HEK293 (cell line): Measurements from ENCODE around the gene ZNF829.

ENCODE experiments used
- GLI2 ChIP-seq: fragments of 450-650 bp; formaldehyde crosslinking; IDR thresholded peaks from 2 replicates; pipeline ENCODE4; 2017; ENCODE audit warnings: missing biosample characterization, missing genetic modification characterization, low read depth, borderline replicate concordance
- KLF1 ChIP-seq: fragments of 450-650 bp; formaldehyde crosslinking; IDR thresholded peaks from 2 replicates; pipeline ENCODE4 v1.5.1; 2016; ENCODE audit warnings: missing biosample characterization, missing genetic modification characterization
- KLF9 ChIP-seq: fragments of 450-650 bp; formaldehyde crosslinking; IDR thresholded peaks from 2 replicates; pipeline ENCODE4 v1.5.1; 2016; ENCODE audit warnings: missing biosample characterization, missing genetic modification characterization, low read depth
- MEIS1 ChIP-seq: sonication (generic); formaldehyde crosslinking; IDR thresholded peaks from 2 replicates; pipeline ENCODE4 v1.8.1; 2022; ENCODE audit warnings: missing genetic modification reagents, mild to moderate bottlenecking, borderline replicate concordance
- ZBTB8A ChIP-seq: fragments of 450-650 bp; formaldehyde crosslinking; IDR thresholded peaks from 2 replicates; pipeline ENCODE4 v1.5.1; 2016; ENCODE audit warnings: missing biosample characterization, missing genetic modification characterization
- ZNF121 ChIP-seq: fragments of 450-650 bp; formaldehyde crosslinking; IDR thresholded peaks from 2 replicates; pipeline ENCODE4 v1.5.1; 2016; ENCODE audit warnings: missing biosample characterization, missing genetic modification characterization
- ZNF274 ChIP-seq, 2 experiments: fragments of 200-500 bp in 1 of 2; fragments of 450-650 bp in 1 of 2; sonication (Bioruptor generic) in 1 of 2; formaldehyde crosslinking in 1 of 2; IDR thresholded peaks; 2 replicates each; pipeline versions ENCODE4 v1.5.1 to v1.6.1; 2014 to 2016; ENCODE audit warnings: borderline replicate concordance in 1 of 2, inconsistent platforms in 1 of 2, low read length in 1 of 2, missing biosample characterization in 1 of 2, missing genetic modification characterization in 1 of 2
- ZNF354C ChIP-seq: fragments of 450-650 bp; formaldehyde crosslinking; IDR thresholded peaks from 2 replicates; pipeline ENCODE4 v1.5.1; 2016; ENCODE audit warnings: missing biosample characterization, missing genetic modification characterization, low read depth, borderline replicate concordance
- ZNF391 ChIP-seq: fragments of 450-650 bp; formaldehyde crosslinking; IDR thresholded peaks from 2 replicates; pipeline ENCODE4 v1.5.1; 2016; ENCODE audit warnings: low read depth, missing biosample characterization, missing genetic modification characterization, borderline replicate concordance
- ZNF404 ChIP-seq: fragments of 450-650 bp; formaldehyde crosslinking; IDR thresholded peaks from 2 replicates; pipeline ENCODE4 v1.5.1; 2017; ENCODE audit warnings: missing biosample characterization, missing genetic modification characterization
- ZNF426 ChIP-seq: fragments of 450-650 bp; formaldehyde crosslinking; IDR thresholded peaks from 2 replicates; pipeline ENCODE4 v1.5.1; 2017; ENCODE audit warnings: missing biosample characterization, missing genetic modification characterization, mild to moderate bottlenecking, inconsistent platforms, moderate library complexity
- ZNF510 ChIP-seq: fragments of 450-650 bp; formaldehyde crosslinking; IDR thresholded peaks from 2 replicates; pipeline ENCODE4 v1.5.1; 2018; ENCODE audit warnings: mild to moderate bottlenecking, missing genetic modification characterization, missing biosample characterization; ENCODE audit not compliant: insufficient replicate concordance
- ZNF558 ChIP-seq: fragments of 450-650 bp; formaldehyde crosslinking; IDR thresholded peaks from 2 replicates; pipeline ENCODE4 v1.5.1; 2016; ENCODE audit warnings: missing biosample characterization, missing genetic modification characterization
- ZNF623 ChIP-seq: fragments of 450-650 bp; formaldehyde crosslinking; IDR thresholded peaks from 2 replicates; pipeline ENCODE4 v1.5.1; 2016; ENCODE audit warnings: missing biosample characterization, missing genetic modification characterization
- ZNF677 ChIP-seq: fragments of 450-650 bp; IDR thresholded peaks from 2 replicates; pipeline ENCODE4 v1.5.0; 2018; ENCODE audit warnings: missing biosample characterization, mild to moderate bottlenecking, missing genetic modification characterization, moderate library complexity
- ZNF76 ChIP-seq: fragments of 450-650 bp; formaldehyde crosslinking; IDR thresholded peaks from 2 replicates; pipeline ENCODE4; 2016; ENCODE audit warnings: low read depth, missing biosample characterization, missing genetic modification characterization, borderline replicate concordance
- ZNF791 ChIP-seq: fragments of 450-650 bp; formaldehyde crosslinking; IDR thresholded peaks from 2 replicates; pipeline ENCODE4 v1.5.1; 2016; ENCODE audit warnings: missing biosample characterization, missing genetic modification characterization
- TF ChIP-seq, protein P1 (sequence below): fragments of 450-650 bp; formaldehyde crosslinking; IDR thresholded peaks from 2 replicates; pipeline ENCODE4 v1.5.1; 2016; ENCODE audit warnings: missing biosample characterization, missing genetic modification characterization, low read depth
- TF ChIP-seq, protein P2 (sequence below): fragments of 450-650 bp; formaldehyde crosslinking; IDR thresholded peaks from 2 replicates; pipeline ENCODE4 v1.5.1; 2017; ENCODE audit warnings: missing biosample characterization, missing genetic modification characterization
- TF ChIP-seq, protein P3 (sequence below): fragments of 450-650 bp; formaldehyde crosslinking; IDR thresholded peaks from 2 replicates; pipeline ENCODE4 v1.5.1; 2016; ENCODE audit warnings: missing biosample characterization, missing genetic modification characterization, borderline replicate concordance
- TF ChIP-seq, protein P4 (sequence below): fragments of 450-650 bp; formaldehyde crosslinking; IDR thresholded peaks from 2 replicates; pipeline ENCODE4 v1.5.1; 2016; ENCODE audit warnings: missing biosample characterization, missing genetic modification characterization
- TF ChIP-seq, protein P5 (sequence below): fragments of 450-650 bp; formaldehyde crosslinking; IDR thresholded peaks from 2 replicates; pipeline ENCODE4 v1.5.1; 2016; ENCODE audit warnings: missing biosample characterization, missing genetic modification characterization, borderline replicate concordance

The ZNF829 gene

DNA sequence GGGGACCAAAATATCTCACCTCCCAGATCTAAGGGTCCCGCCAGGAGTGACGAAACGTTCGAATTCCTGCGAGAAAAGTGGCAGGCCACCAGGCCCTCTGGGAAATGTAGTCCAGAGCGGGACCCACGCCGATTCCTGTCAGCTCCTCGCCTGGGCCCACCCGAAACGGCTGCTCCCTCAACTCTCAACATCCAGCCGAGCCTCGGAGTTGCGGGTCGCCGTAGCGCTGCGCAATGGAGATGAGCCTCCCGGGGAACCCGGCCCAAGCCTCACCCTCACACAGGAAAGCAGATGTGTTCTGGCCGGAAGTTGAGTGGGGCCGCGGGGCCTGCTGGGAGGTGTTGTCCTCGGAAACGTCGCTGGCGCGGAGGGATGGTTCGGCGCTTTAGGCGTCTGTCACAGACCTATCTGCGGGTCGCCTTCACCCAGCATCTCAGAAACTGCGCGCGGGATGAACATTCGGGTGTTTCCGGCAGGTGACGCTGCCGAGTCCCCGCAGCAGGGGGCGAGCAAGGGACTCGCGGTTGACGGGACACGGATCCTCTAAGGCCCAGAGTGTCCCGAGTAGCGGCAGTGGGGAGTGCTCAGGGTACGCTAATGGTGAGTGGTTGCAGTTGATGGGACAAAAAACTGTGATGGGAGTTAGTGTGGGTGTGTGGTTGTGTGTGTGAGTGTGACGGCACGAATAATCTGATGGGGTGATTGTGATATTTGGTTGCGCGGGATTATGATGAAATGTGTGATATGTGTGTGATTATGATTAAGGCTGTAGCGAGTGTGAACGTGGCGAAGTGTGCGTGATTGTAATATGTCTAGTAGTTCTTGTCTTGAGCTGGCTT is at the start of gene ZNF829, which contains the start of gene ZNF568 (continued):
- TF ChIP-seq ZNF558 (tag by site-specific recombination) (peak; percentile 92), ZNF677 (tag by site-specific recombination) (no peak), MEIS1 (CRISPR knock-in tag) (no peak), ZNF76 (tag by site-specific recombination) (peak; percentile 99), ZBTB8A (tag by site-specific recombination) (peak; percentile 84), ZNF391 (tag by site-specific recombination) (peak; percentile 98), ZNF791 (tag by site-specific recombination) (0 out of 2 replicates have a peak, but pooled peaks have one; percentile 75), KLF9 (peak; percentile 83), ZNF404 (tag by site-specific recombination) (0 out of 2 replicates have a peak, but pooled peaks have one; percentile 32), KLF1 (tag by site-specific recombination) (peak; percentile 51), ZNF510 (tag by site-specific recombination) (peak; percentile 74), ZNF354C (tag by site-specific recombination) (peak; percentile 60; the same call in 1 of the 2 replicates), GLI2 (tag by site-specific recombination) (no peak), ZNF426 (tag by site-specific recombination) (no peak), ZNF623 (peak; percentile 44), ZNF121 (no peak), ZNF274 (IDR thresholded peaks at IDR 0.05; ENCODE audit: low read length) (no peak), ZNF274 (tag by site-specific recombination; IDR thresholded peaks at IDR 0.05; ENCODE audit: borderline replicate concordance) (peak; percentile 70; the same call in 1 of the 2 replicates)
- TF ChIP-seq, protein P1, sequence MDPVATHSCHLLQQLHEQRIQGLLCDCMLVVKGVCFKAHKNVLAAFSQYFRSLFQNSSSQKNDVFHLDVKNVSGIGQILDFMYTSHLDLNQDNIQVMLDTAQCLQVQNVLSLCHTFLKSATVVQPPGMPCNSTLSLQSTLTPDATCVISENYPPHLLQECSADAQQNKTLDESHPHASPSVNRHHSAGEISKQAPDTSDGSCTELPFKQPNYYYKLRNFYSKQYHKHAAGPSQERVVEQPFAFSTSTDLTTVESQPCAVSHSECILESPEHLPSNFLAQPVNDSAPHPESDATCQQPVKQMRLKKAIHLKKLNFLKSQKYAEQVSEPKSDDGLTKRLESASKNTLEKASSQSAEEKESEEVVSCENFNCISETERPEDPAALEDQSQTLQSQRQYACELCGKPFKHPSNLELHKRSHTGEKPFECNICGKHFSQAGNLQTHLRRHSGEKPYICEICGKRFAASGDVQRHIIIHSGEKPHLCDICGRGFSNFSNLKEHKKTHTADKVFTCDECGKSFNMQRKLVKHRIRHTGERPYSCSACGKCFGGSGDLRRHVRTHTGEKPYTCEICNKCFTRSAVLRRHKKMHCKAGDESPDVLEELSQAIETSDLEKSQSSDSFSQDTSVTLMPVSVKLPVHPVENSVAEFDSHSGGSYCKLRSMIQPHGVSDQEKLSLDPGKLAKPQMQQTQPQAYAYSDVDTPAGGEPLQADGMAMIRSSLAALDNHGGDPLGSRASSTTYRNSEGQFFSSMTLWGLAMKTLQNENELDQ (tag by site-specific recombination), result no peak
- TF ChIP-seq, protein P2, sequence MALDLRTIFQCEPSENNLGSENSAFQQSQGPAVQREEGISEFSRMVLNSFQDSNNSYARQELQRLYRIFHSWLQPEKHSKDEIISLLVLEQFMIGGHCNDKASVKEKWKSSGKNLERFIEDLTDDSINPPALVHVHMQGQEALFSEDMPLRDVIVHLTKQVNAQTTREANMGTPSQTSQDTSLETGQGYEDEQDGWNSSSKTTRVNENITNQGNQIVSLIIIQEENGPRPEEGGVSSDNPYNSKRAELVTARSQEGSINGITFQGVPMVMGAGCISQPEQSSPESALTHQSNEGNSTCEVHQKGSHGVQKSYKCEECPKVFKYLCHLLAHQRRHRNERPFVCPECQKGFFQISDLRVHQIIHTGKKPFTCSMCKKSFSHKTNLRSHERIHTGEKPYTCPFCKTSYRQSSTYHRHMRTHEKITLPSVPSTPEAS, result peak; percentile 73
- TF ChIP-seq, protein P3, sequence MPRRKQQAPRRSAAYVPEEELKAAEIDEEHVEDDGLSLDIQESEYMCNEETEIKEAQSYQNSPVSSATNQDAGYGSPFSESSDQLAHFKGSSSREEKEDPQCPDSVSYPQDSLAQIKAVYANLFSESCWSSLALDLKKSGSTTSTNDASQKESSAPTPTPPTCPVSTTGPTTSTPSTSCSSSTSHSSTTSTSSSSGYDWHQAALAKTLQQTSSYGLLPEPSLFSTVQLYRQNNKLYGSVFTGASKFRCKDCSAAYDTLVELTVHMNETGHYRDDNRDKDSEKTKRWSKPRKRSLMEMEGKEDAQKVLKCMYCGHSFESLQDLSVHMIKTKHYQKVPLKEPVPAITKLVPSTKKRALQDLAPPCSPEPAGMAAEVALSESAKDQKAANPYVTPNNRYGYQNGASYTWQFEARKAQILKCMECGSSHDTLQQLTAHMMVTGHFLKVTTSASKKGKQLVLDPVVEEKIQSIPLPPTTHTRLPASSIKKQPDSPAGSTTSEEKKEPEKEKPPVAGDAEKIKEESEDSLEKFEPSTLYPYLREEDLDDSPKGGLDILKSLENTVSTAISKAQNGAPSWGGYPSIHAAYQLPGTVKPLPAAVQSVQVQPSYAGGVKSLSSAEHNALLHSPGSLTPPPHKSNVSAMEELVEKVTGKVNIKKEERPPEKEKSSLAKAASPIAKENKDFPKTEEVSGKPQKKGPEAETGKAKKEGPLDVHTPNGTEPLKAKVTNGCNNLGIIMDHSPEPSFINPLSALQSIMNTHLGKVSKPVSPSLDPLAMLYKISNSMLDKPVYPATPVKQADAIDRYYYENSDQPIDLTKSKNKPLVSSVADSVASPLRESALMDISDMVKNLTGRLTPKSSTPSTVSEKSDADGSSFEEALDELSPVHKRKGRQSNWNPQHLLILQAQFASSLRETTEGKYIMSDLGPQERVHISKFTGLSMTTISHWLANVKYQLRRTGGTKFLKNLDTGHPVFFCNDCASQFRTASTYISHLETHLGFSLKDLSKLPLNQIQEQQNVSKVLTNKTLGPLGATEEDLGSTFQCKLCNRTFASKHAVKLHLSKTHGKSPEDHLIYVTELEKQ, result peak; percentile 63
- TF ChIP-seq, protein P4, sequence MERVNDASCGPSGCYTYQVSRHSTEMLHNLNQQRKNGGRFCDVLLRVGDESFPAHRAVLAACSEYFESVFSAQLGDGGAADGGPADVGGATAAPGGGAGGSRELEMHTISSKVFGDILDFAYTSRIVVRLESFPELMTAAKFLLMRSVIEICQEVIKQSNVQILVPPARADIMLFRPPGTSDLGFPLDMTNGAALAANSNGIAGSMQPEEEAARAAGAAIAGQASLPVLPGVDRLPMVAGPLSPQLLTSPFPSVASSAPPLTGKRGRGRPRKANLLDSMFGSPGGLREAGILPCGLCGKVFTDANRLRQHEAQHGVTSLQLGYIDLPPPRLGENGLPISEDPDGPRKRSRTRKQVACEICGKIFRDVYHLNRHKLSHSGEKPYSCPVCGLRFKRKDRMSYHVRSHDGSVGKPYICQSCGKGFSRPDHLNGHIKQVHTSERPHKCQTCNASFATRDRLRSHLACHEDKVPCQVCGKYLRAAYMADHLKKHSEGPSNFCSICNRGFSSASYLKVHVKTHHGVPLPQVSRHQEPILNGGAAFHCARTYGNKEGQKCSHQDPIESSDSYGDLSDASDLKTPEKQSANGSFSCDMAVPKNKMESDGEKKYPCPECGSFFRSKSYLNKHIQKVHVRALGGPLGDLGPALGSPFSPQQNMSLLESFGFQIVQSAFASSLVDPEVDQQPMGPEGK (tag by site-specific recombination), result peak; percentile 98
- TF ChIP-seq, protein P5, sequence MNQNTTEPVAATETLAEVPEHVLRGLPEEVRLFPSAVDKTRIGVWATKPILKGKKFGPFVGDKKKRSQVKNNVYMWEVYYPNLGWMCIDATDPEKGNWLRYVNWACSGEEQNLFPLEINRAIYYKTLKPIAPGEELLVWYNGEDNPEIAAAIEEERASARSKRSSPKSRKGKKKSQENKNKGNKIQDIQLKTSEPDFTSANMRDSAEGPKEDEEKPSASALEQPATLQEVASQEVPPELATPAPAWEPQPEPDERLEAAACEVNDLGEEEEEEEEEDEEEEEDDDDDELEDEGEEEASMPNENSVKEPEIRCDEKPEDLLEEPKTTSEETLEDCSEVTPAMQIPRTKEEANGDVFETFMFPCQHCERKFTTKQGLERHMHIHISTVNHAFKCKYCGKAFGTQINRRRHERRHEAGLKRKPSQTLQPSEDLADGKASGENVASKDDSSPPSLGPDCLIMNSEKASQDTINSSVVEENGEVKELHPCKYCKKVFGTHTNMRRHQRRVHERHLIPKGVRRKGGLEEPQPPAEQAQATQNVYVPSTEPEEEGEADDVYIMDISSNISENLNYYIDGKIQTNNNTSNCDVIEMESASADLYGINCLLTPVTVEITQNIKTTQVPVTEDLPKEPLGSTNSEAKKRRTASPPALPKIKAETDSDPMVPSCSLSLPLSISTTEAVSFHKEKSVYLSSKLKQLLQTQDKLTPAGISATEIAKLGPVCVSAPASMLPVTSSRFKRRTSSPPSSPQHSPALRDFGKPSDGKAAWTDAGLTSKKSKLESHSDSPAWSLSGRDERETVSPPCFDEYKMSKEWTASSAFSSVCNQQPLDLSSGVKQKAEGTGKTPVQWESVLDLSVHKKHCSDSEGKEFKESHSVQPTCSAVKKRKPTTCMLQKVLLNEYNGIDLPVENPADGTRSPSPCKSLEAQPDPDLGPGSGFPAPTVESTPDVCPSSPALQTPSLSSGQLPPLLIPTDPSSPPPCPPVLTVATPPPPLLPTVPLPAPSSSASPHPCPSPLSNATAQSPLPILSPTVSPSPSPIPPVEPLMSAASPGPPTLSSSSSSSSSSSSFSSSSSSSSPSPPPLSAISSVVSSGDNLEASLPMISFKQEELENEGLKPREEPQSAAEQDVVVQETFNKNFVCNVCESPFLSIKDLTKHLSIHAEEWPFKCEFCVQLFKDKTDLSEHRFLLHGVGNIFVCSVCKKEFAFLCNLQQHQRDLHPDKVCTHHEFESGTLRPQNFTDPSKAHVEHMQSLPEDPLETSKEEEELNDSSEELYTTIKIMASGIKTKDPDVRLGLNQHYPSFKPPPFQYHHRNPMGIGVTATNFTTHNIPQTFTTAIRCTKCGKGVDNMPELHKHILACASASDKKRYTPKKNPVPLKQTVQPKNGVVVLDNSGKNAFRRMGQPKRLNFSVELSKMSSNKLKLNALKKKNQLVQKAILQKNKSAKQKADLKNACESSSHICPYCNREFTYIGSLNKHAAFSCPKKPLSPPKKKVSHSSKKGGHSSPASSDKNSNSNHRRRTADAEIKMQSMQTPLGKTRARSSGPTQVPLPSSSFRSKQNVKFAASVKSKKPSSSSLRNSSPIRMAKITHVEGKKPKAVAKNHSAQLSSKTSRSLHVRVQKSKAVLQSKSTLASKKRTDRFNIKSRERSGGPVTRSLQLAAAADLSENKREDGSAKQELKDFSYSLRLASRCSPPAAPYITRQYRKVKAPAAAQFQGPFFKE, result no peak; the same call in 1 of the 2 replicates
